ENCODE measurements around the gene WDR11.

GRCh38 chr10:120945801-120946302, 94.7 kb downstream of the WDR11 start:
- no peak for TF ChIP-seq CHD4 (IDR thresholded peaks at IDR 0.05; ENCODE audit: borderline replicate concordance)
- no peak for TF ChIP-seq MYC (IDR thresholded peaks at IDR 0.05; ENCODE audit: borderline replicate concordance, low read length)
- TF ChIP-seq POLR2A (IDR thresholded peaks at IDR 0.05; ENCODE audit: low read length) = no peak
- no peak for TF ChIP-seq ZFP36 (IDR thresholded peaks at IDR 0.05; ENCODE audit: borderline replicate concordance, partially characterized antibody)
- no peak for TF ChIP-seq BHLHE40 (IDR thresholded peaks at IDR 0.05; ENCODE audit: low read depth, low read length)
- no peak for TF ChIP-seq CTCF (IDR thresholded peaks at IDR 0.05)
- TF ChIP-seq NPAS2 (CRISPR knock-in tag; IDR thresholded peaks at IDR 0.05; ENCODE audit: borderline replicate concordance) = no peak
- no peak for TF ChIP-seq MAFK (IDR thresholded peaks at IDR 0.05; ENCODE audit: partially characterized antibody)
- TF ChIP-seq RCOR1 (IDR thresholded peaks at IDR 0.05; ENCODE audit: low read depth, low read length) = no peak
- TF ChIP-seq EHF (CRISPR knock-in tag; IDR thresholded peaks at IDR 0.05) = no peak

Measured in A549 (cell line).